Smooth muscle cell (in vitro differentiated cells): ENCODE data around the gene SLC45A1. TPM values are rescaled to one million over a fixed set of nuclear protein-coding genes. Genes with fewer than 3 reads are reported as not detected.
A peak's percentile ranks its signal among the peaks of the same experiment; 100 is the strongest.

ENCODE experiments used
- DNase-seq: peaks from one replicate; lab custom pipeline; 2025; ENCODE audit not compliant: unreplicated experiment; lab: John Stamatoyannopoulos, UW
- H2AFZ ChIP-seq: fragments of 200-600 bp; sonication (generic); 2 replicates; pipeline ENCODE4 v1.6.0; 2016; ENCODE audit warnings: antibody characterized with exemption, low read depth, mild to moderate bottlenecking
- H3F3A ChIP-seq: fragments of 200-600 bp; sonication (generic); 2 replicates; pipeline ENCODE4 v1.6.0; 2017; ENCODE audit warnings: antibody characterized with exemption, low read depth
- H3K27ac ChIP-seq: fragments of 200-600 bp; sonication (generic); 2 replicates; pipeline ENCODE4 v1.5.1; 2016; ENCODE audit warnings: low read depth, mild to moderate bottlenecking
- H3K27me3 ChIP-seq: fragments of 200-600 bp; sonication (generic); 2 replicates; pipeline ENCODE4 v1.6.1; 2016; ENCODE audit warnings: low read depth, mild to moderate bottlenecking
- H3K36me3 ChIP-seq: fragments of 200-600 bp; sonication (generic); 2 replicates; pipeline ENCODE4 v1.5.1; 2016; ENCODE audit warnings: low read depth
- H3K4me1 ChIP-seq: fragments of 200-600 bp; sonication (generic); 2 replicates; pipeline ENCODE4 v1.5.1; 2016; ENCODE audit warnings: low read depth
- H3K4me2 ChIP-seq: fragments of 200-600 bp; sonication (generic); 2 replicates; pipeline ENCODE4 v1.6.0; 2016; ENCODE audit warnings: mild to moderate bottlenecking
- H3K4me3 ChIP-seq: fragments of 200-600 bp; sonication (generic); 2 replicates; pipeline ENCODE4 v1.5.1; 2016; ENCODE audit warnings: mild to moderate bottlenecking
- H3K79me2 ChIP-seq: fragments of 200-600 bp; sonication (generic); 2 replicates; pipeline ENCODE4 v1.6.0; 2016; ENCODE audit warnings: low read depth, mild to moderate bottlenecking
- H3K9ac ChIP-seq: fragments of 200-600 bp; sonication (generic); 2 replicates; pipeline ENCODE4 v1.6.0; 2016; ENCODE audit warnings: low read depth
- H3K9me3 ChIP-seq: fragments of 200-600 bp; sonication (generic); replicated peaks from 2 replicates; pipeline ENCODE4 v1.5.1; 2016; ENCODE audit warnings: low read depth
- H4K20me1 ChIP-seq: fragments of 200-600 bp; sonication (generic); 2 replicates; pipeline ENCODE4 v1.6.0; 2016; ENCODE audit warnings: low read depth
- CTCF ChIP-seq: fragments of 200-600 bp; sonication (generic); IDR thresholded peaks from 2 replicates; pipeline ENCODE4 v1.5.1; 2017; ENCODE audit warnings: borderline replicate concordance, mild to moderate bottlenecking, antibody characterized with exemption; ENCODE audit not compliant: insufficient read depth, poor library complexity, severe bottlenecking
- WGBS: methylation state at CpG from one replicate; pipeline ENCODE4 v1.1.7; 2016; ENCODE audit warnings: low lambda C conversion rate; 5-methylcytosine and 5-hydroxymethylcytosine counted together
- polyA plus RNA-seq: library from polyadenylated mRNA; unstranded; fragments of >200 nt; fragmentation: Nextera tagmentation; extraction: Ambion mirVana; gene quantifications from 2 replicates; pipeline ENCODE4 v1.2.1, GENCODE V29; 2016
- total RNA-seq: library from RNA; depleted of rRNA; stranded (reverse); fragments of >200 nt; gene quantifications from 2 replicates; pipeline ENCODE4 v1.2.3, GENCODE V29; 2014

Gene SLC45A1
- total and polyA plus RNA-seq, 2 experiments from 2014 or later: 1.7 to 1.8 TPM

- Histone ChIP-seq H3K9ac (no peak overlapping the region), H3K79me2 (peaks cover 76% of the 10 kb centered on the region), H3K4me2 (no peak overlapping the region), H3K36me3 (no peaks in the 10 kb centered on the region), H3K4me1 (peaks cover 66% of the 10 kb centered on the region), H3F3A (peaks cover 47% of the 10 kb centered on the region), H3K9me3 (no peaks in the 10 kb centered on the region), H2AFZ (no peak overlapping the region), H3K27ac (no peak overlapping the region), H3K4me3 (no peak overlapping the region), H3K27me3 (no peaks in the 10 kb centered on the region), H4K20me1 (peaks cover 100% of the 10 kb centered on the region)
- no peak for DNase-seq
- TF ChIP-seq CTCF: no peak
- 84% methylated on average over 4 of the region's 4 CpGs for WGBS
These were observed 58.5 kb downstream of the SLC45A1 start for GRCh38 chr1:8376358-8376840.

DNA sequence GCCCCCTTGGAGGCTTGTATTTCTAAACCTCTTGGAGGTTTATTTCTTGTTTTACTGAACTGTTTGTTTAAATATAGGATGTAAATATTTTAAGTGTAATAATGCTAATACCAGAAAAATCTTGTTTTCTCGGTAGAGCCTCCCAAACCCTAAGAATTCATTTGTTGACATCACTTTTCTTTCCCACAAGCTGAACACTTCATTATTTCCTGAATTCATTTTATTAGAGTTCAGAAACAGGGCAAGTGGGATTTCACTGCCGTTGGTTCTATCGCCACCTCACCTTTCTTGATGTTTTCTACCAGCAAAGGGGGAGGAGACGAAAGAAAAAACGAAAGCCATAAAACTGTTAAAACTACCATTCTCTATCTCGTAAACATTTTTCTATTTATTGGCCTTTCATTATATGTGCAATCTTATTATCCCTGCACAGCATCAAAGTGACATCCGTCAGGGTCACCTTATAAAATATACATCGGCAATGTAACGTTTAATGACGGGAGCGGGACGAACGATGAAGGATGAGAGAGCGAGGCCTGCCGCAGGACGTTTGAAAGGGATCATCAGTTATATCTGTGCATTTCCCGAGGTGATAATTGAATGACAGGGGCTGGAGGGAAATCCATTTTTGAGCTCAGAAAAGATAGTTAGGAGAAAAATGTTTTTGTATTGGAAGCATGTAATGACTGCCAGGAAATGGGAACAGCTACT, 59.5 kb downstream of the SLC45A1 start:
- H3K4me2 ChIP-seq: peak overlapping the region; percentile 43
- no peaks in the 10 kb centered on the region for H3K36me3 ChIP-seq
- H3K79me2 ChIP-seq: peaks cover 76% of the 10 kb centered on the region

GRCh38 chr1:8378178-8378577, 60.3 kb downstream of the SLC45A1 start:
- Histone ChIP-seq H3K4me1 (peaks cover 62% of the 10 kb centered on the region), H3K4me3 (no peak overlapping the region), H3K9me3 (no peaks in the 10 kb centered on the region), H3K79me2 (peaks cover 76% of the 10 kb centered on the region), H3K36me3 (no peaks in the 10 kb centered on the region), H3K27me3 (no peaks in the 10 kb centered on the region), H4K20me1 (peaks cover 100% of the 10 kb centered on the region), H3K9ac (no peak overlapping the region), H3K4me2 (peak overlapping the region; percentile 43), H3K27ac (peak overlapping the region; percentile 12), H3F3A (peaks cover 48% of the 10 kb centered on the region), H2AFZ (no peak overlapping the region)
- 29% methylated on average over 4 of the region's 4 CpGs for WGBS
- DNase-seq: no peak
- no peak for TF ChIP-seq CTCF

More for the DNA sequence above, 59.5 kb downstream of the SLC45A1 start:
- no peak overlapping the region for H3K4me3 ChIP-seq
- no peaks in the 10 kb centered on the region for H3K27me3 ChIP-seq
- H3K4me1 ChIP-seq: peaks cover 66% of the 10 kb centered on the region
- DNase-seq: no peak
- no peaks in the 10 kb centered on the region for H3K9me3 ChIP-seq
- peaks cover 100% of the 10 kb centered on the region for H4K20me1 ChIP-seq
- H2AFZ ChIP-seq: no peak overlapping the region
- H3F3A ChIP-seq: peaks cover 47% of the 10 kb centered on the region
- no peak overlapping the region for H3K9ac ChIP-seq
- H3K27ac ChIP-seq: peak overlapping the region; percentile 0
- TF ChIP-seq CTCF: no peak
- 59% methylated on average over 17 of the region's 17 CpGs for WGBS

GRCh38 chr1:8378981-8379470, 61.1 kb downstream of the SLC45A1 start:
- H2AFZ ChIP-seq: no peak overlapping the region
- H3K27ac ChIP-seq: no peak overlapping the region
- H3K4me2 ChIP-seq: no peak overlapping the region
- H3K36me3 ChIP-seq: peaks cover 2% of the 10 kb centered on the region
- no peak overlapping the region for H3K4me3 ChIP-seq
- 95% methylated on average over 10 of the region's 10 CpGs for WGBS
- no peaks in the 10 kb centered on the region for H3K27me3 ChIP-seq
- H3K79me2 ChIP-seq: peaks cover 83% of the 10 kb centered on the region
- no peak overlapping the region for H3K9ac ChIP-seq
- TF ChIP-seq CTCF: no peak
- H4K20me1 ChIP-seq: peaks cover 100% of the 10 kb centered on the region
- H3K4me1 ChIP-seq: peaks cover 53% of the 10 kb centered on the region
- no peaks in the 10 kb centered on the region for H3K9me3 ChIP-seq
- peaks cover 48% of the 10 kb centered on the region for H3F3A ChIP-seq
- DNase-seq: no peak
